PC-9 (cell line): Measurements from ENCODE around the gene CNTNAP5.

Experiments
- CTCF ChIP-seq: fragments of 200-600 bp; sonication (generic); conservative IDR thresholded peaks from 2 replicates; pipeline ENCODE4 v1.6.1; 2017; ENCODE audit warnings: mixed run types, antibody characterized with exemption, mild to moderate bottlenecking, moderate library complexity
- EZH2 ChIP-seq: fragments of 200-600 bp; sonication (generic); IDR thresholded peaks from 2 replicates; pipeline ENCODE4 v1.8.0; 2017; ENCODE audit warnings: antibody characterized with exemption, low read depth

DNA sequence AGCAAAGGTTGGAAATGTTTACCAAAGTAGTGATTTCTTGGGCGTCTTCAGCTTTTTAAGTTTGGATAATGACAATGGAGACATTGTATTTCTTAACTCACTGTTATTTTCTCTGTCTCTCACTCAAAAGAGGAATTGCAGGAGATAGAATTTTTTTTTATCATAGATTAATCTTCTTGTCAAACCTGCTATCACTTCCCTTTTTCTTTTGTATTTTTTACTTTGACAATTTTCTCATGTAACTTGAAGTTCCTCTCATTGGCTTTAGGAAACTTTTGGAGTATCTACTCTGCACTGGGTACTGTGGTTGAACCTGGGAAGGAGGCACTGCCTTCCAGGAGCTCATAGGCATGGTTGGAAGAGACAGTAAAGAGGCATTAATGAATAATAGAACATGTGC is 489.1 kb downstream of the CNTNAP5 start:
- TF ChIP-seq EZH2 (no peak), CTCF (no peak)
